ENCODE data around the gene CD300LB. TPM values are rescaled to one million over a fixed set of nuclear protein-coding genes. Genes with fewer than 3 reads are reported as not detected.

Gene CD300LB
- total RNA-seq, 1 donor from 2014 or later: not detected

DNA sequence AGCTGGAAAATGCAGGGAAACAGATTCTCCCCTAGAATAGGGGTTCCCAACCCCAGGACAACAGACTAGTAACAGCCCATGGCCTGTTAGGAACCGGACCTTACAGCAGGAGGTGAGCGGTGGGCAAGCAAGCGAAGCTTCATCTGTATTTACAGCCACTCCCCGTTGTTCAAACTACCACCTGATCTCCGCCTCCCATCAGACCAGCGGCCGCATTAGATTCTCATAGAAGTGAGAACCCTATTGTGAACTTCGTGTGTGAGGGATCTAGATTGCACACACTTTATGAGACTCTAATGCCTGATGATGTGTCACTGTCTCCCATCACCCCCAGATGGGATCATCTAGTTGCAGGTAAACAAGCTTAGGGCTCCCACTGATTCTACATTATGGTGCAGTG lies 3.5 kb downstream of the CD300LB start:
- peaks cover 9% of the 10 kb centered on the region for H3K9me3 Mint-ChIP-seq (ENCODE audit: unreplicated experiment)
- TF ChIP-seq, protein P1, sequence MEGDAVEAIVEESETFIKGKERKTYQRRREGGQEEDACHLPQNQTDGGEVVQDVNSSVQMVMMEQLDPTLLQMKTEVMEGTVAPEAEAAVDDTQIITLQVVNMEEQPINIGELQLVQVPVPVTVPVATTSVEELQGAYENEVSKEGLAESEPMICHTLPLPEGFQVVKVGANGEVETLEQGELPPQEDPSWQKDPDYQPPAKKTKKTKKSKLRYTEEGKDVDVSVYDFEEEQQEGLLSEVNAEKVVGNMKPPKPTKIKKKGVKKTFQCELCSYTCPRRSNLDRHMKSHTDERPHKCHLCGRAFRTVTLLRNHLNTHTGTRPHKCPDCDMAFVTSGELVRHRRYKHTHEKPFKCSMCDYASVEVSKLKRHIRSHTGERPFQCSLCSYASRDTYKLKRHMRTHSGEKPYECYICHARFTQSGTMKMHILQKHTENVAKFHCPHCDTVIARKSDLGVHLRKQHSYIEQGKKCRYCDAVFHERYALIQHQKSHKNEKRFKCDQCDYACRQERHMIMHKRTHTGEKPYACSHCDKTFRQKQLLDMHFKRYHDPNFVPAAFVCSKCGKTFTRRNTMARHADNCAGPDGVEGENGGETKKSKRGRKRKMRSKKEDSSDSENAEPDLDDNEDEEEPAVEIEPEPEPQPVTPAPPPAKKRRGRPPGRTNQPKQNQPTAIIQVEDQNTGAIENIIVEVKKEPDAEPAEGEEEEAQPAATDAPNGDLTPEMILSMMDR (IDR thresholded peaks at IDR 0.05; ENCODE audit: partially characterized antibody, unreplicated experiment): no peak
- no peak overlapping the region for H3K27ac Mint-ChIP-seq (ENCODE audit: unreplicated experiment)
- peaks cover 14% of the 10 kb centered on the region for H3K27me3 Mint-ChIP-seq (ENCODE audit: unreplicated experiment)
- H3K4me3 Mint-ChIP-seq (ENCODE audit: unreplicated experiment): no peak overlapping the region
- H3K4me1 Mint-ChIP-seq (ENCODE audit: low read depth, unreplicated experiment): no peaks in the 10 kb centered on the region
- no peak for DNase-seq
- peaks cover 16% of the 10 kb centered on the region for H3K36me3 Mint-ChIP-seq (ENCODE audit: unreplicated experiment)

- no peak for DNase-seq
- Mint-ChIP-seq H3K27me3 (ENCODE audit: unreplicated experiment) (peaks cover 14% of the 10 kb centered on the region), H3K4me3 (ENCODE audit: unreplicated experiment) (no peak overlapping the region), H3K9me3 (ENCODE audit: unreplicated experiment) (peaks cover 9% of the 10 kb centered on the region), H3K4me1 (ENCODE audit: low read depth, unreplicated experiment) (no peaks in the 10 kb centered on the region), H3K27ac (ENCODE audit: unreplicated experiment) (no peak overlapping the region), H3K36me3 (ENCODE audit: unreplicated experiment) (peaks cover 16% of the 10 kb centered on the region)
- TF ChIP-seq, protein P1 (IDR thresholded peaks at IDR 0.05; ENCODE audit: partially characterized antibody, unreplicated experiment): no peak
Observed at GRCh38 chr17:74527081-74527480, 4.2 kb downstream of the CD300LB start.

- no peak for DNase-seq
- peaks cover 16% of the 10 kb centered on the region for H3K36me3 Mint-ChIP-seq (ENCODE audit: unreplicated experiment)
- TF ChIP-seq, protein P1 (IDR thresholded peaks at IDR 0.05; ENCODE audit: partially characterized antibody, unreplicated experiment): no peak
- no peak overlapping the region for H3K4me3 Mint-ChIP-seq (ENCODE audit: unreplicated experiment)
- no peaks in the 10 kb centered on the region for H3K4me1 Mint-ChIP-seq (ENCODE audit: low read depth, unreplicated experiment)
- H3K27me3 Mint-ChIP-seq (ENCODE audit: unreplicated experiment): peaks cover 14% of the 10 kb centered on the region
- H3K9me3 Mint-ChIP-seq (ENCODE audit: unreplicated experiment): peaks cover 9% of the 10 kb centered on the region
- H3K27ac Mint-ChIP-seq (ENCODE audit: unreplicated experiment): no peak overlapping the region
Observed at GRCh38 chr17:74526681-74527080, 4.6 kb downstream of the CD300LB start.

- no peak overlapping the region for H3K27ac Mint-ChIP-seq (ENCODE audit: unreplicated experiment)
- H3K36me3 Mint-ChIP-seq (ENCODE audit: unreplicated experiment): peaks cover 19% of the 10 kb centered on the region
- peaks cover 7% of the 10 kb centered on the region for H3K9me3 Mint-ChIP-seq (ENCODE audit: unreplicated experiment)
- no peaks in the 10 kb centered on the region for H3K4me1 Mint-ChIP-seq (ENCODE audit: low read depth, unreplicated experiment)
- TF ChIP-seq, protein P1 (IDR thresholded peaks at IDR 0.05; ENCODE audit: partially characterized antibody, unreplicated experiment): no peak
- no peak overlapping the region for H3K4me3 Mint-ChIP-seq (ENCODE audit: unreplicated experiment)
- DNase-seq: no peak
- peaks cover 14% of the 10 kb centered on the region for H3K27me3 Mint-ChIP-seq (ENCODE audit: unreplicated experiment)
Observed at GRCh38 chr17:74525781-74526288, 5.4 kb downstream of the CD300LB start.

GRCh38 chr17:74525465-74525725 lies 5.9 kb downstream of the CD300LB start:
- Mint-ChIP-seq H3K9me3 (ENCODE audit: unreplicated experiment) (peaks cover 7% of the 10 kb centered on the region), H3K36me3 (ENCODE audit: unreplicated experiment) (peaks cover 18% of the 10 kb centered on the region), H3K4me3 (ENCODE audit: unreplicated experiment) (no peak overlapping the region), H3K27me3 (ENCODE audit: unreplicated experiment) (peaks cover 14% of the 10 kb centered on the region), H3K4me1 (ENCODE audit: low read depth, unreplicated experiment) (no peaks in the 10 kb centered on the region), H3K27ac (ENCODE audit: unreplicated experiment) (no peak overlapping the region)
- DNase-seq: no peak
- TF ChIP-seq, protein P1 (IDR thresholded peaks at IDR 0.05; ENCODE audit: partially characterized antibody, unreplicated experiment): no peak

Measured in glutamatergic neuron (in vitro differentiated cells).